Natural killer cell treated with Interleukin-12 subunit alpha and Interleukin-12 subunit beta and Interleukin-15 and Interleukin-18, amount 100 ng/mL, for 72 hours (primary cell): ENCODE results near the gene COL25A1. TPM values are rescaled to one million over a fixed set of nuclear protein-coding genes. Genes with fewer than 3 reads are reported as not detected.
"Not testable (repeated sequence)": the region's sequence is repeated elsewhere in the genome, so short reads cannot be mapped to it uniquely, and the experiment has no call there.

Experiments used
- ATAC-seq, 2 donors: fragments of 150-1000 bp; cut with Tn5 transposase in 1 of 2; sonication (Bioruptor Pico), chemical (Tn5 transposase) in 1 of 2; 2 replicates each; pipeline ENCODE4 v1.10.0; 2021
- DNase-seq: peaks from one replicate; pipeline ENCODE4 v3.0.0; 2022; ENCODE audit warnings: low spot score
- H3K27ac Mint-ChIP-seq, 2 donors: 1 replicate in 1 of 2; 2 replicates in 1 of 2; pipeline ENCODE4 v1.8.0; 2022; ENCODE audit warnings: mixed read lengths in 2 of 2, mild to moderate bottlenecking in 1 of 2, moderate library complexity in 1 of 2
- H3K27me3 Mint-ChIP-seq, 2 donors: 1 replicate in 1 of 2; 2 replicates in 1 of 2; pipeline ENCODE4 v1.8.0; 2022; ENCODE audit warnings: mixed read lengths in 2 of 2
- H3K36me3 Mint-ChIP-seq: one replicate; pipeline ENCODE4 v1.8.0; 2022; ENCODE audit warnings: mixed read lengths
- H3K4me1 Mint-ChIP-seq, 2 donors: 1 replicate in 1 of 2; 2 replicates in 1 of 2; pipeline ENCODE4 v1.8.0; 2022; ENCODE audit warnings: low read depth in 2 of 2, mixed read lengths in 2 of 2, mild to moderate bottlenecking in 1 of 2
- H3K4me3 Mint-ChIP-seq: one replicate; pipeline ENCODE4 v1.8.0; 2022; ENCODE audit warnings: mixed read lengths
- H3K9me3 Mint-ChIP-seq: 2 replicates; pipeline ENCODE4 v1.8.0; 2022; ENCODE audit warnings: mixed read lengths
- total RNA-seq, 2 donors: library from RNA; stranded (reverse); gene quantifications; one replicate each; pipeline ENCODE4 v1.2.3, GENCODE V29; 2022

Gene COL25A1
- total RNA-seq, 2 donors from 2014 or later: not detected

GRCh38 chr4:109134268-109134667 lies 168.2 kb downstream of the COL25A1 start:
- no peaks in the 10 kb centered on the region for H3K27me3 Mint-ChIP-seq
- no peaks in the 10 kb centered on the region for H3K9me3 Mint-ChIP-seq
- H3K4me3 Mint-ChIP-seq: no peak overlapping the region
- no peaks in the 10 kb centered on the region for H3K4me1 Mint-ChIP-seq
- H3K36me3 Mint-ChIP-seq: no peaks in the 10 kb centered on the region
- no peak for DNase-seq
- no peak overlapping the region for H3K27ac Mint-ChIP-seq
- ATAC-seq: no peak

- Mint-ChIP-seq H3K36me3 (no peaks in the 10 kb centered on the region), H3K4me1 (no peaks in the 10 kb centered on the region), H3K27me3 (no peaks in the 10 kb centered on the region), H3K4me3 (no peak overlapping the region), H3K27ac (no peak overlapping the region), H3K9me3 (no peaks in the 10 kb centered on the region)
- DNase-seq (no peak), ATAC-seq (no peak)
Observed at GRCh38 chr4:109131559-109131958, 170.9 kb downstream of the COL25A1 start.

- H3K4me3 Mint-ChIP-seq: no peak overlapping the region
- H3K9me3 Mint-ChIP-seq: no peaks in the 10 kb centered on the region
- no peak overlapping the region for H3K27ac Mint-ChIP-seq
- H3K4me1 Mint-ChIP-seq: no peaks in the 10 kb centered on the region
- peaks cover 0 to 6% of the 10 kb centered on the region in 2 donors for H3K27me3 Mint-ChIP-seq
- no peaks in the 10 kb centered on the region for H3K36me3 Mint-ChIP-seq
- ATAC-seq (no peak), DNase-seq (no peak)
Observed at GRCh38 chr4:109128589-109128988, 173.9 kb downstream of the COL25A1 start.

GRCh38 chr4:109127866-109128265 lies 174.6 kb downstream of the COL25A1 start:
- Mint-ChIP-seq H3K27ac (no peak overlapping the region), H3K27me3 (peaks cover 0 to 6% of the 10 kb centered on the region in 2 donors), H3K4me1 (no peaks in the 10 kb centered on the region), H3K4me3 (no peak overlapping the region), H3K36me3 (no peaks in the 10 kb centered on the region), H3K9me3 (no peaks in the 10 kb centered on the region)
- DNase-seq: no peak
- no peak for ATAC-seq

GRCh38 chr4:109126856-109127255 lies 175.6 kb downstream of the COL25A1 start:
- no peak overlapping the region for H3K27ac Mint-ChIP-seq
- H3K4me1 Mint-ChIP-seq: no peaks in the 10 kb centered on the region
- no peak overlapping the region for H3K4me3 Mint-ChIP-seq
- H3K9me3 Mint-ChIP-seq: no peaks in the 10 kb centered on the region
- ATAC-seq (no peak), DNase-seq (no peak)
- peaks cover 6 to 12% of the 10 kb centered on the region in 2 donors for H3K27me3 Mint-ChIP-seq
- H3K36me3 Mint-ChIP-seq: no peaks in the 10 kb centered on the region

GRCh38 chr4:109125084-109125483 lies 177.4 kb downstream of the COL25A1 start:
- Mint-ChIP-seq H3K27ac (no peak overlapping the region), H3K4me3 (no peak overlapping the region), H3K36me3 (no peaks in the 10 kb centered on the region), H3K9me3 (peaks cover under 1% of the 10 kb centered on the region), H3K4me1 (no peaks in the 10 kb centered on the region), H3K27me3 (peaks cover 8 to 22% of the 10 kb centered on the region in 2 donors)
- DNase-seq (no peak), ATAC-seq (no peak)

- Mint-ChIP-seq H3K4me3 (no peak overlapping the region), H3K27ac (no peak overlapping the region), H3K27me3 (peaks cover 12 to 22% of the 10 kb centered on the region in 2 donors), H3K36me3 (no peaks in the 10 kb centered on the region), H3K4me1 (no peaks in the 10 kb centered on the region), H3K9me3 (peaks cover 3% of the 10 kb centered on the region)
- DNase-seq (no peak), ATAC-seq (no peak)
Observed at GRCh38 chr4:109123951-109124350, 178.5 kb downstream of the COL25A1 start.

- H3K9me3 Mint-ChIP-seq: peaks cover 3% of the 10 kb centered on the region
- no peaks in the 10 kb centered on the region for H3K36me3 Mint-ChIP-seq
- peaks cover 12 to 29% of the 10 kb centered on the region in 2 donors for H3K27me3 Mint-ChIP-seq
- DNase-seq (no peak), ATAC-seq (no peak)
- H3K27ac Mint-ChIP-seq: no peak overlapping the region
- no peaks in the 10 kb centered on the region for H3K4me1 Mint-ChIP-seq
- H3K4me3 Mint-ChIP-seq: no peak overlapping the region
Observed at GRCh38 chr4:109121561-109121960, 180.9 kb downstream of the COL25A1 start.

- Mint-ChIP-seq H3K4me1 (no peaks in the 10 kb centered on the region), H3K36me3 (no peaks in the 10 kb centered on the region), H3K4me3 (no peak overlapping the region), H3K27ac (no peak overlapping the region), H3K9me3 (peaks cover 3% of the 10 kb centered on the region), H3K27me3 (peaks cover 16 to 29% of the 10 kb centered on the region in 2 donors)
- DNase-seq (no peak), ATAC-seq (no peak)
Observed at GRCh38 chr4:109119852-109120251, 182.6 kb downstream of the COL25A1 start.

- Mint-ChIP-seq H3K27me3 (peaks cover 16 to 25% of the 10 kb centered on the region in 2 donors), H3K4me3 (no peak overlapping the region), H3K36me3 (no peaks in the 10 kb centered on the region), H3K27ac (no peak overlapping the region), H3K9me3 (peaks cover 3% of the 10 kb centered on the region), H3K4me1 (no peaks in the 10 kb centered on the region)
- ATAC-seq: no peak
- DNase-seq: no peak
Observed at GRCh38 chr4:109118635-109119034, 183.8 kb downstream of the COL25A1 start.

GRCh38 chr4:109114501-109114900 lies 188.0 kb downstream of the COL25A1 start:
- peaks cover 5 to 9% of the 10 kb centered on the region in 2 donors for H3K27me3 Mint-ChIP-seq
- no peaks in the 10 kb centered on the region for H3K9me3 Mint-ChIP-seq
- ATAC-seq (no peak), DNase-seq (no peak)
- H3K4me3 Mint-ChIP-seq: no peak overlapping the region
- H3K36me3 Mint-ChIP-seq: no peaks in the 10 kb centered on the region
- no peak overlapping the region for H3K27ac Mint-ChIP-seq
- no peaks in the 10 kb centered on the region for H3K4me1 Mint-ChIP-seq

- no peaks in the 10 kb centered on the region for H3K4me1 Mint-ChIP-seq
- no peaks in the 10 kb centered on the region for H3K36me3 Mint-ChIP-seq
- no peak for ATAC-seq
- H3K27me3 Mint-ChIP-seq: peaks cover 5 to 9% of the 10 kb centered on the region in 2 donors
- H3K27ac Mint-ChIP-seq: no peak overlapping the region
- no peak overlapping the region for H3K4me3 Mint-ChIP-seq
- DNase-seq: no peak
- no peaks in the 10 kb centered on the region for H3K9me3 Mint-ChIP-seq
Observed at GRCh38 chr4:109113521-109113920, 188.9 kb downstream of the COL25A1 start.

GRCh38 chr4:109111031-109111430 lies 191.4 kb downstream of the COL25A1 start:
- H3K27me3 Mint-ChIP-seq: peaks cover 0 to 5% of the 10 kb centered on the region in 2 donors
- no peak overlapping the region for H3K27ac Mint-ChIP-seq
- no peaks in the 10 kb centered on the region for H3K36me3 Mint-ChIP-seq
- ATAC-seq: no peak
- H3K9me3 Mint-ChIP-seq: no peaks in the 10 kb centered on the region
- H3K4me1 Mint-ChIP-seq: no peaks in the 10 kb centered on the region
- H3K4me3 Mint-ChIP-seq: no peak overlapping the region
- no peak for DNase-seq

GRCh38 chr4:109108215-109108614 lies 194.2 kb downstream of the COL25A1 start:
- H3K9me3 Mint-ChIP-seq, H3K4me1 Mint-ChIP-seq, H3K27me3 Mint-ChIP-seq, H3K36me3 Mint-ChIP-seq, DNase-seq, H3K27ac Mint-ChIP-seq, ATAC-seq, H3K4me3 Mint-ChIP-seq: not testable (repeated sequence)

- Mint-ChIP-seq H3K9me3 (no peaks in the 10 kb centered on the region), H3K4me1 (no peaks in the 10 kb centered on the region), H3K36me3 (no peaks in the 10 kb centered on the region), H3K27me3 (peaks cover 0 to 7% of the 10 kb centered on the region in 2 donors), H3K27ac (no peak overlapping the region), H3K4me3 (no peak overlapping the region)
- ATAC-seq (no peak), DNase-seq (no peak)
Observed at GRCh38 chr4:109094056-109094455, 208.4 kb downstream of the COL25A1 start.
